Lower lobe of right lung (tissue), 2 donors: ENCODE results near the gene RNF222. TPM values are rescaled to one million over a fixed set of nuclear protein-coding genes. Genes with fewer than 3 reads are reported as not detected.

Experiments
- ATAC-seq, 2 donors: fragments of 200-7000 bp; cut with Tn5 transposase; one replicate each; pipeline ENCODE4 v1.9.1; 2020 to 2022; ENCODE audit warnings: mild to moderate bottlenecking in 2 of 2, moderate library complexity in 2 of 2
- DNase-seq: peaks from one replicate; pipeline ENCODE4 v3.0.0-alpha.2; 2020
- H3K27ac ChIP-seq: fragments of 200-600 bp; one replicate; pipeline ENCODE4 v1.8.0; 2022
- H3K27me3 ChIP-seq: fragments of 200-600 bp; one replicate; pipeline ENCODE4 v1.8.0; 2022; ENCODE audit warnings: low read depth
- H3K36me3 ChIP-seq: fragments of 200-600 bp; one replicate; pipeline ENCODE4 v1.8.0; 2022; ENCODE audit warnings: mild to moderate bottlenecking
- H3K4me1 ChIP-seq: fragments of 200-600 bp; one replicate; pipeline ENCODE4 v1.8.0; 2022
- H3K4me3 ChIP-seq: fragments of 200-600 bp; one replicate; pipeline ENCODE4 v1.8.0; 2022; ENCODE audit warnings: mild to moderate bottlenecking
- H3K9me3 ChIP-seq: fragments of 200-600 bp; one replicate; pipeline ENCODE4 v1.8.0; 2022
- intact Hi-C: fragments of 100-400 bp; cut with DNase I; formaldehyde crosslinking; loops from one replicate; pipeline ENCODE4 v1.11.0; 2022
- total RNA-seq: library from RNA; stranded (reverse); fragmentation: NEBNext Ultra II Directional; extraction: Animal tissue kit (Norgen Biotek cat#: 25700); gene quantifications from one replicate; pipeline ENCODE4 v1.2.1, GENCODE V29; 2021
- TF ChIP-seq, protein P1 (sequence below): fragments of 200-600 bp; IDR thresholded peaks from one replicate; pipeline ENCODE4 v1.8.0; 2022; ENCODE audit warnings: antibody characterized with exemption, mild to moderate bottlenecking
- donor health status: DM: no; HTN: yes; CAD: no; lungs with severe emphysema.

RNF222 gene
- total RNA-seq, 1 donor from 2014 or later = not detected

DNA sequence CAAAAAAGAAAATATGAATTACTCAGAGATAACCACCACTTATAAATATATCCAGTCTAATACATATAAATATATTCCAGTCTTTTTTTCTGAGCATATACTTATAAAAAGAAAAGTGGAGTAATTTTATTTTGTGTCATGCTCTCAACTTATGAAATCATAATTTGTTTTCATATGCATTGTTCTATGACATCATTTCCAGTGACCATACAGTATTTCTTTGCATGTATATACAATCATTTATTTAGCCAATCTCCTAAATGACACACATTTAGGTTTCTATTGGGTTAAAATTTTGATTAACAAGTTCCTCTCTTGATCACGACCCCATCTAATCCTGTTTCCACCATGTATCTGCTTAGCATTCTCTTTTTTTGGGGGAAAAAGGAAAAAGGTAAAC is 21.7 kb upstream of the RNF222 start:
- intact Hi-C loops = no loop called here
- DNase-seq (no peak), ATAC-seq (no peak)
- Histone ChIP-seq H3K27ac (peak overlapping the region; percentile 20), H3K27me3 (no peaks in the 10 kb centered on the region), H3K36me3 (no peaks in the 10 kb centered on the region), H3K9me3 (no peaks in the 10 kb centered on the region), H3K4me3 (no peak overlapping the region), H3K4me1 (peaks cover 33% of the 10 kb centered on the region)
- TF ChIP-seq, protein P1, sequence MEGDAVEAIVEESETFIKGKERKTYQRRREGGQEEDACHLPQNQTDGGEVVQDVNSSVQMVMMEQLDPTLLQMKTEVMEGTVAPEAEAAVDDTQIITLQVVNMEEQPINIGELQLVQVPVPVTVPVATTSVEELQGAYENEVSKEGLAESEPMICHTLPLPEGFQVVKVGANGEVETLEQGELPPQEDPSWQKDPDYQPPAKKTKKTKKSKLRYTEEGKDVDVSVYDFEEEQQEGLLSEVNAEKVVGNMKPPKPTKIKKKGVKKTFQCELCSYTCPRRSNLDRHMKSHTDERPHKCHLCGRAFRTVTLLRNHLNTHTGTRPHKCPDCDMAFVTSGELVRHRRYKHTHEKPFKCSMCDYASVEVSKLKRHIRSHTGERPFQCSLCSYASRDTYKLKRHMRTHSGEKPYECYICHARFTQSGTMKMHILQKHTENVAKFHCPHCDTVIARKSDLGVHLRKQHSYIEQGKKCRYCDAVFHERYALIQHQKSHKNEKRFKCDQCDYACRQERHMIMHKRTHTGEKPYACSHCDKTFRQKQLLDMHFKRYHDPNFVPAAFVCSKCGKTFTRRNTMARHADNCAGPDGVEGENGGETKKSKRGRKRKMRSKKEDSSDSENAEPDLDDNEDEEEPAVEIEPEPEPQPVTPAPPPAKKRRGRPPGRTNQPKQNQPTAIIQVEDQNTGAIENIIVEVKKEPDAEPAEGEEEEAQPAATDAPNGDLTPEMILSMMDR = no peak

DNA sequence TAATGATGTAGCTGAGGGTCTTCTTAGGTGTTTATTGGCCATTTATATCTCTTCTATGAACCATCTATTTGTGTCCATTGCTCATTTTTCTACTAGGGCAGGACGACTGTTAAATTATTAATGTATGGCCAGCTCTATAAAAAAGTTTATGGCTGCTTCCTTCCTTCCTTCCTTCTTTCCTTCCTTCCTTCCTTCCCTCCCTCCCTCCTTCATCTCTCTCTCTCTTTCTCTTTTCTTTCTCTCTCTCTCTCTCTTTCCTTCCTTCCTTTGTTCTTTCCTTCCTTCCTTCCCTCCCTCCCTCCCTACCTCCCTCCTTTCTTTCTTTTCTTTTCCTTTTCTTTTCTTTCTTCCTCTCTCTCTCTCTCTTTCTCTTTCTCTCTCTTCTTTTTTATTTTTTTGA is 20.8 kb upstream of the RNF222 start:
- H3K4me1 ChIP-seq = peaks cover 33% of the 10 kb centered on the region
- H3K27me3 ChIP-seq = no peaks in the 10 kb centered on the region
- TF ChIP-seq, protein P1 = no peak
- no peaks in the 10 kb centered on the region for H3K36me3 ChIP-seq
- no peaks in the 10 kb centered on the region for H3K9me3 ChIP-seq
- no peak for ATAC-seq
- no peak overlapping the region for H3K4me3 ChIP-seq
- DNase-seq = no peak
- intact Hi-C loops = no loop called here
- H3K27ac ChIP-seq = no peak overlapping the region

- intact Hi-C loops = no loop called here
- no peak overlapping the region for H3K4me3 ChIP-seq
- H3K27me3 ChIP-seq = no peaks in the 10 kb centered on the region
- H3K9me3 ChIP-seq = no peaks in the 10 kb centered on the region
- TF ChIP-seq, protein P1 = no peak
- H3K4me1 ChIP-seq = peaks cover 40% of the 10 kb centered on the region
- no peak for DNase-seq
- H3K27ac ChIP-seq = peak overlapping the region; percentile 31
- no peaks in the 10 kb centered on the region for H3K36me3 ChIP-seq
- ATAC-seq = peak in 1 of 2 donors; percentile 52
Observed at GRCh38 chr17:8417806-8418205, 20.2 kb upstream of the RNF222 start.

DNA sequence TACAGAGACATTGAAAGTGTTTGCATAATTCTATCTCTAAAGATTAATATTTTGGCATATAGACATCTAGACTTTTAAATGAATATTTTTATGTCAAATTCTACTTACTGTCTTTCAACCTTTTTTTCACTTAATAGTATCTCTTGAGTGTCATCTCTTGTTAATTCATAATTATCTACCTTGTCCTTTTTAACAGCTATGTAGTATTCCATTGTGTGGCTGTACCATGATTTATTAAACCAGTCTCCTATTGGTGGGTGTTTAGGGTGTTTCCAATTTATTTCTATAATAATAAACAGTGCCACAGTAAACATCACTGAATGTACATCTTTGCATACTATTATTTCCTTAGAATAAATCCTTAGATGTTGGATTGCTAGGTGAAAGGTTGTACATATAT is 16.3 kb upstream of the RNF222 start:
- Histone ChIP-seq H3K27me3 (no peaks in the 10 kb centered on the region), H3K36me3 (no peaks in the 10 kb centered on the region), H3K4me3 (no peak overlapping the region), H3K27ac (no peak overlapping the region), H3K9me3 (no peaks in the 10 kb centered on the region), H3K4me1 (peaks cover 34% of the 10 kb centered on the region)
- TF ChIP-seq, protein P1 = no peak
- intact Hi-C loops = no loop called here
- DNase-seq (no peak), ATAC-seq (no peak)

DNA sequence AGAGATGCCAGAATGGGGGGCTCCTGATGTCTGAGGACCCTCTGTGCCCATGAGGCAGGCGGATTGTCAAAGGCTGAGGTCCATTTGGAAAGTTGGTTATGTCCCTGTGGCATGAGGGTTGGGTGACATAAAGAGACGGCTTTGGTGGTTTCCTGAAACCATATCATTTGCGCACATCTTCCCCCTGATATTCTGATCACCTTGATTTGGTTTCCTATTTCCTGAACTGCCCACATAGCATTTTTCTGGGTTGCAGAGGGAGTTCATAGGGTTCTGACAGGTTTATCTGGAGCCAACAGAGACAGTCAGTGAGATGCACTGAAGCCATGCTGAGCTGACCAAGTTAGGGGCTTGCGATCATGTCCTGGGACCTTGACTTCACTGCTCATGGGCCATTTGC is 15.7 kb upstream of the RNF222 start:
- DNase-seq (no peak), ATAC-seq (no peak)
- no peaks in the 10 kb centered on the region for H3K27me3 ChIP-seq
- H3K36me3 ChIP-seq = no peaks in the 10 kb centered on the region
- intact Hi-C loops = no loop called here
- TF ChIP-seq, protein P1 = no peak
- no peak overlapping the region for H3K4me3 ChIP-seq
- H3K9me3 ChIP-seq = no peaks in the 10 kb centered on the region
- no peak overlapping the region for H3K27ac ChIP-seq
- peaks cover 34% of the 10 kb centered on the region for H3K4me1 ChIP-seq

DNA sequence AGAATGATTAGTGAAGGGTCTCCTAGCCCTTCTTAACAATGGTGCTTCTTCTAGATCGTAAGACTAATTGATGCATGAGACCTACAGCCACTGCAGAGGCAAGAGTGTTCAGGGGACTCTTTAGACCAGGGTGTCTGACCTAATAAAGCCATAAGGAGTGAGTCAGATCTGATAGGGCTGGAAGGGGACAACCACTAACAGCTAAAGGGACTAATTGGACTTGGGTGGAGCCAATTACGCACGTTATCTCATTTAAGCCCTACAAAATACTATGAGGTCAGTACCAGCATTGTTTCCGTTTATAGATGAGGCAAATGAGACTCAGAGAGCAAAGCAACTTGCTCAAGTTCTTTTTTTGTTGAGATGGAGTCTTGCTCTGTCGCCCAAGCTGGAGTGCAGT is 14.5 kb upstream of the RNF222 start:
- TF ChIP-seq, protein P1 = no peak
- H3K4me1 ChIP-seq = peaks cover 24% of the 10 kb centered on the region

More for the DNA sequence above, 14.5 kb upstream of the RNF222 start:
- Histone ChIP-seq H3K9me3 (no peaks in the 10 kb centered on the region), H3K27me3 (no peaks in the 10 kb centered on the region), H3K4me3 (no peak overlapping the region), H3K36me3 (no peaks in the 10 kb centered on the region), H3K27ac (no peak overlapping the region)
- DNase-seq = no peak
- ATAC-seq = no peak
- intact Hi-C loops = no loop called here
